Lower lobe of right lung (tissue), 2 donors: Measurements from ENCODE around the gene SMC5. TPM values are rescaled to one million over a fixed set of nuclear protein-coding genes. Genes with fewer than 3 reads are reported as not detected.
A peak's percentile ranks its signal among the peaks of the same experiment; 100 is the strongest.

Experiments
- ATAC-seq, 2 donors: fragments of 200-7000 bp; cut with Tn5 transposase; one replicate each; pipeline ENCODE4 v1.9.1; 2020 to 2022; ENCODE audit warnings: mild to moderate bottlenecking in 2 of 2, moderate library complexity in 2 of 2
- DNase-seq: peaks from one replicate; pipeline ENCODE4 v3.0.0-alpha.2; 2020
- H3K27ac ChIP-seq: fragments of 200-600 bp; one replicate; pipeline ENCODE4 v1.8.0; 2022
- H3K27me3 ChIP-seq: fragments of 200-600 bp; one replicate; pipeline ENCODE4 v1.8.0; 2022; ENCODE audit warnings: low read depth
- H3K36me3 ChIP-seq: fragments of 200-600 bp; one replicate; pipeline ENCODE4 v1.8.0; 2022; ENCODE audit warnings: mild to moderate bottlenecking
- H3K4me1 ChIP-seq: fragments of 200-600 bp; one replicate; pipeline ENCODE4 v1.8.0; 2022
- H3K4me3 ChIP-seq: fragments of 200-600 bp; one replicate; pipeline ENCODE4 v1.8.0; 2022; ENCODE audit warnings: mild to moderate bottlenecking
- H3K9me3 ChIP-seq: fragments of 200-600 bp; one replicate; pipeline ENCODE4 v1.8.0; 2022
- CTCF ChIP-seq: fragments of 200-600 bp; IDR thresholded peaks from one replicate; pipeline ENCODE4 v1.8.0; 2022; ENCODE audit warnings: antibody characterized with exemption, mild to moderate bottlenecking
- intact Hi-C: fragments of 100-400 bp; cut with DNase I; formaldehyde crosslinking; loops from one replicate; pipeline ENCODE4 v1.11.0; 2022
- long read RNA-seq: library from polyadenylated mRNA; unstranded; transcript quantifications from one replicate; pipeline ENCODE4 v2.0.0, GENCODE V29; 2021
- total RNA-seq: library from RNA; stranded (reverse); fragmentation: NEBNext Ultra II Directional; extraction: Animal tissue kit (Norgen Biotek cat#: 25700); gene quantifications from one replicate; pipeline ENCODE4 v1.2.1, GENCODE V29; 2021
- donor health status: DM: no; HTN: yes; CAD: no; lungs with severe emphysema.

Gene SMC5
- 30.3 TPM for total RNA-seq
- long read RNA-seq, full-length matches to known transcripts = 2 of 34 reads
- long read RNA-seq, partial matches to known transcripts = 12 of 34 reads
- long read RNA-seq, other reads (novel, unspliced or antisense) = 20 of 34 reads

- peak within 1 kb of the TSS; percentile 86 for H3K4me3 ChIP-seq
- intact Hi-C loops = no loop called here
- H3K36me3 ChIP-seq = no peaks in the 10 kb centered on the region
- H3K27me3 ChIP-seq = no peaks in the 10 kb centered on the region
- no peaks in the 10 kb centered on the region for H3K9me3 ChIP-seq
- TF ChIP-seq CTCF = no peak
- DNase-seq (peak; percentile 92), ATAC-seq (peak; percentile 95 to 98)
- H3K4me1 ChIP-seq = peaks cover 56% of the 10 kb centered on the region
- peak within 1 kb of the TSS; percentile 96 for H3K27ac ChIP-seq
These were observed at the start of gene SMC5 for GRCh38 chr9:70258692-70259511. Gene SMC5, plus strand, starts transcription at chr9:70258978. Its CDS starts 101 bp downstream, at chr9:70259079.

GRCh38 chr9:70217029-70217428 lies 41.7 kb upstream of the SMC5 start:
- no peak overlapping the region for H3K27ac ChIP-seq
- no peak overlapping the region for H3K4me3 ChIP-seq
- no peaks in the 10 kb centered on the region for H3K27me3 ChIP-seq
- no peak for DNase-seq
- H3K36me3 ChIP-seq = no peaks in the 10 kb centered on the region
- no peak for TF ChIP-seq CTCF
- H3K4me1 ChIP-seq = no peaks in the 10 kb centered on the region
- ATAC-seq = no peak
- H3K9me3 ChIP-seq = no peaks in the 10 kb centered on the region
- intact Hi-C loops = no loop called here

GRCh38 chr9:70218767-70219166 lies 40.0 kb upstream of the SMC5 start:
- ATAC-seq = no peak
- Histone ChIP-seq H3K27ac (no peak overlapping the region), H3K9me3 (no peaks in the 10 kb centered on the region), H3K4me3 (no peak overlapping the region), H3K4me1 (no peaks in the 10 kb centered on the region), H3K27me3 (no peaks in the 10 kb centered on the region), H3K36me3 (no peaks in the 10 kb centered on the region)
- TF ChIP-seq CTCF = no peak
- DNase-seq = no peak
- intact Hi-C loops = no loop called here

- intact Hi-C loops = no loop called here
- Histone ChIP-seq H3K27ac (no peak overlapping the region), H3K4me3 (no peak overlapping the region), H3K36me3 (no peaks in the 10 kb centered on the region), H3K4me1 (no peaks in the 10 kb centered on the region), H3K9me3 (no peaks in the 10 kb centered on the region), H3K27me3 (no peaks in the 10 kb centered on the region)
- DNase-seq (no peak), ATAC-seq (no peak)
- TF ChIP-seq CTCF = no peak
These were observed 38.6 kb upstream of the SMC5 start for GRCh38 chr9:70220216-70220615.

GRCh38 chr9:70222354-70222753 lies 36.4 kb upstream of the SMC5 start:
- no peaks in the 10 kb centered on the region for H3K9me3 ChIP-seq
- H3K27me3 ChIP-seq = no peaks in the 10 kb centered on the region
- H3K4me1 ChIP-seq = no peaks in the 10 kb centered on the region
- H3K4me3 ChIP-seq = no peak overlapping the region
- no peak for TF ChIP-seq CTCF
- DNase-seq (no peak), ATAC-seq (no peak)
- intact Hi-C loops = no loop called here
- H3K27ac ChIP-seq = no peak overlapping the region
- no peaks in the 10 kb centered on the region for H3K36me3 ChIP-seq
